ENCODE measurements around the gene EMC8. TPM values are rescaled to one million over a fixed set of nuclear protein-coding genes. Genes with fewer than 3 reads are reported as not detected.

The EMC8 gene
- total and polyA plus RNA-seq, 2 donors (not counting 1 experiment from before 2014, with no cell fraction given): 22.1 to 33.1 TPM

DNA sequence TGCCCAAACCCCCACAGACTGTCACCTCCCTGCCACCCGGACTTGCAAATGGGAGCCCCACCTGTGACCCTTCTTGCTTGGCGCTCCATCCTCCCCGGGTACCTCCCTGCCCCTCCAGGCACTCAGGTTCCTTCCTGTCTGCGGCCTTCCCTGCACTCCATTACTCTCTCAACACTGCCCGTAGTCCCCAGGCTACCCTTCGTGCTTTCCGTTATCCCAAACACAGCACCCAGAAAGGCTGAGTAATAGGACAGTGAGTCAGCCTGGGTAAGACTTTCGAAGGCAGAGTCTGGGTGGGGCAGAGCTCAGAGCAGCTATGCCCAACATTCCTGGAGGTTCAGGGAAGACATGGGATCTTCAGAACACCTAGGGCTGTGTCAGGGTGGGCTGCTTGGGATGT lies 31.8 kb downstream of the EMC8 start:
- Mint-ChIP-seq H3K27ac (no peak overlapping the region), H3K4me3 (no peak overlapping the region), H3K27me3 (no peaks in the 10 kb centered on the region), H3K9me3 (ENCODE audit: insufficient read depth) (no peaks in the 10 kb centered on the region), H3K4me1 (peaks cover 2% of the 10 kb centered on the region)
- DNase-seq (no peak), ATAC-seq (ENCODE audit: low read depth) (no peak)
- ChIA-PET CTCF (interaction anchor here (0.6 kb wide), 1 partner anchor 40 kb away, joined by 3 read pairs; no protein-coding TSS in a partner anchor), POLR2A (no interaction called here)
- Histone ChIP-seq H3K9me3 (ENCODE audit: control extremely low read depth in 1 of 3, control insufficient read depth in 2 of 3, insufficient read depth in 1 of 3, low read length in 2 of 3) (no peaks in the 10 kb centered on the region), H3K36me3 (replicated peaks in 1 of 2; ENCODE audit: control extremely low read depth in 1 of 2, control insufficient read depth in 1 of 2, extremely low read depth in 1 of 2, insufficient read depth in 2 of 2, low read length in 1 of 2) (no peaks in the 10 kb centered on the region), H3K27me3 (replicated peaks in 1 of 4; ENCODE audit: control extremely low read depth in 1 of 4, control insufficient read depth in 3 of 4, insufficient read depth in 4 of 4, low read length in 3 of 4) (no peaks in the 10 kb centered on the region), H3K4me1 (ENCODE audit: control insufficient read depth in 2 of 2, insufficient read depth in 2 of 2, low read length in 2 of 2) (peaks cover 4 to 5% of the 10 kb centered on the region in 2 donors), H3K4me2 (replicated peaks; ENCODE audit: low read depth, low read length, poor library complexity, severe bottlenecking) (no peak overlapping the region), H3K79me2 (ENCODE audit: control insufficient read depth, insufficient read depth, low read length) (no peaks in the 10 kb centered on the region), H3K4me3 (ENCODE audit: control extremely low read depth in 1 of 5, extremely low read depth in 1 of 5, insufficient read depth in 1 of 5, low read depth in 2 of 5, low read length in 4 of 5) (no peak overlapping the region), H4K20me1 (ENCODE audit: control insufficient read depth, insufficient read depth, low read length, poor library complexity, severe bottlenecking) (no peaks in the 10 kb centered on the region), H3K9ac (ENCODE audit: low read length) (no peak overlapping the region), H3K27ac (ENCODE audit: low read length in 2 of 2) (no peak overlapping the region), H2AFZ (ENCODE audit: insufficient read depth, low read depth, low read length, poor library complexity, severe bottlenecking) (no peak overlapping the region)
- TF ChIP-seq, protein P1, sequence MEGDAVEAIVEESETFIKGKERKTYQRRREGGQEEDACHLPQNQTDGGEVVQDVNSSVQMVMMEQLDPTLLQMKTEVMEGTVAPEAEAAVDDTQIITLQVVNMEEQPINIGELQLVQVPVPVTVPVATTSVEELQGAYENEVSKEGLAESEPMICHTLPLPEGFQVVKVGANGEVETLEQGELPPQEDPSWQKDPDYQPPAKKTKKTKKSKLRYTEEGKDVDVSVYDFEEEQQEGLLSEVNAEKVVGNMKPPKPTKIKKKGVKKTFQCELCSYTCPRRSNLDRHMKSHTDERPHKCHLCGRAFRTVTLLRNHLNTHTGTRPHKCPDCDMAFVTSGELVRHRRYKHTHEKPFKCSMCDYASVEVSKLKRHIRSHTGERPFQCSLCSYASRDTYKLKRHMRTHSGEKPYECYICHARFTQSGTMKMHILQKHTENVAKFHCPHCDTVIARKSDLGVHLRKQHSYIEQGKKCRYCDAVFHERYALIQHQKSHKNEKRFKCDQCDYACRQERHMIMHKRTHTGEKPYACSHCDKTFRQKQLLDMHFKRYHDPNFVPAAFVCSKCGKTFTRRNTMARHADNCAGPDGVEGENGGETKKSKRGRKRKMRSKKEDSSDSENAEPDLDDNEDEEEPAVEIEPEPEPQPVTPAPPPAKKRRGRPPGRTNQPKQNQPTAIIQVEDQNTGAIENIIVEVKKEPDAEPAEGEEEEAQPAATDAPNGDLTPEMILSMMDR (IDR thresholded peaks at IDR 0.05): no peak
- TF ChIP-seq EZH2 (IDR thresholded peaks at IDR 0.05; ENCODE audit: borderline replicate concordance, insufficient read depth, low read depth, low read length, poor library complexity, severe bottlenecking): no peak
- WGBS (ENCODE audit: insufficient coverage): 91% methylated on average over 8 of the region's 8 CpGs
- intact Hi-C loops (cut with micrococcal nuclease): no loop called here

DNA sequence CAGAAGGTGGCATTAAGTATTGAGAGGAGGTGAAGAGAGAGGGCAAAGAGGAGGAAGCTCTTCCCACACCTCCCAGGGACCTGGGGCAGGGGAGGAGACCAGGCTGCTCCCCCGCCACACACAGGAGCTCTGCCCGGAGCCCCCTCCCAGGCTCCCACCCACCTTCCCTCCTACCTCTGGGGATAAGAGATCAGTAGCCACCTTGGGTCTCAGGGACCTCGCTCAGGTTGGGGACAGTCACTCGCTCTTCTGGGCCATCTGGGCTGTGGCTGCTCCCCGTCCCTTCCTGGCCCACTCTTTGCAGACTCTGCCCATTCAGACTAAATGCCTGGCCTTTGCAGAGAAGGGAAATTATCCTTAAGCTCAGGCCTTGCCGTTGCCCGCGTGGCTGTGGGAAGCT lies 33.6 kb downstream of the EMC8 start:
- Histone ChIP-seq H4K20me1 (ENCODE audit: control insufficient read depth, insufficient read depth, low read length, poor library complexity, severe bottlenecking) (no peaks in the 10 kb centered on the region), H3K9me3 (ENCODE audit: control extremely low read depth in 1 of 3, control insufficient read depth in 2 of 3, insufficient read depth in 1 of 3, low read length in 2 of 3) (no peaks in the 10 kb centered on the region), H3K27ac (ENCODE audit: low read length in 2 of 2) (no peak overlapping the region), H3K4me1 (ENCODE audit: control insufficient read depth in 2 of 2, insufficient read depth in 2 of 2, low read length in 2 of 2) (peaks cover 19 to 23% of the 10 kb centered on the region in 2 donors), H3K9ac (ENCODE audit: low read length) (no peak overlapping the region), H3K4me3 (ENCODE audit: control extremely low read depth in 1 of 5, extremely low read depth in 1 of 5, insufficient read depth in 1 of 5, low read depth in 2 of 5, low read length in 4 of 5) (no peak overlapping the region), H3K79me2 (ENCODE audit: control insufficient read depth, insufficient read depth, low read length) (no peaks in the 10 kb centered on the region), H3K27me3 (replicated peaks in 1 of 4; ENCODE audit: control extremely low read depth in 1 of 4, control insufficient read depth in 3 of 4, insufficient read depth in 4 of 4, low read length in 3 of 4) (no peaks in the 10 kb centered on the region), H2AFZ (ENCODE audit: insufficient read depth, low read depth, low read length, poor library complexity, severe bottlenecking) (no peak overlapping the region), H3K4me2 (replicated peaks; ENCODE audit: low read depth, low read length, poor library complexity, severe bottlenecking) (no peak overlapping the region), H3K36me3 (replicated peaks in 1 of 2; ENCODE audit: control extremely low read depth in 1 of 2, control insufficient read depth in 1 of 2, extremely low read depth in 1 of 2, insufficient read depth in 2 of 2, low read length in 1 of 2) (no peaks in the 10 kb centered on the region)
- TF ChIP-seq EZH2 (IDR thresholded peaks at IDR 0.05; ENCODE audit: borderline replicate concordance, insufficient read depth, low read depth, low read length, poor library complexity, severe bottlenecking): no peak
- TF ChIP-seq, protein P1 (IDR thresholded peaks at IDR 0.05): no peak
- intact Hi-C loops (cut with micrococcal nuclease): no loop called here
- Mint-ChIP-seq H3K4me3 (no peak overlapping the region), H3K9me3 (ENCODE audit: insufficient read depth) (no peaks in the 10 kb centered on the region), H3K27me3 (no peaks in the 10 kb centered on the region), H3K27ac (no peak overlapping the region), H3K4me1 (peaks cover 11% of the 10 kb centered on the region)
- DNase-seq (no peak), ATAC-seq (ENCODE audit: low read depth) (no peak)
- WGBS (ENCODE audit: insufficient coverage): 81% methylated on average over 4 of the region's 8 CpGs
- ChIA-PET POLR2A (no interaction called here), CTCF (no interaction called here)
